Measurements from ENCODE around the gene CTNNAL1. TPM values are rescaled to one million over a fixed set of nuclear protein-coding genes. Genes with fewer than 3 reads are reported as not detected.

The CTNNAL1 gene
- total and polyA plus RNA-seq, 9 of the 15 experiments (the other 6 are each of a cell fraction or from before 2014, with no cell fraction given) = 23.2 to 78.0 (median 46.7) TPM

DNA sequence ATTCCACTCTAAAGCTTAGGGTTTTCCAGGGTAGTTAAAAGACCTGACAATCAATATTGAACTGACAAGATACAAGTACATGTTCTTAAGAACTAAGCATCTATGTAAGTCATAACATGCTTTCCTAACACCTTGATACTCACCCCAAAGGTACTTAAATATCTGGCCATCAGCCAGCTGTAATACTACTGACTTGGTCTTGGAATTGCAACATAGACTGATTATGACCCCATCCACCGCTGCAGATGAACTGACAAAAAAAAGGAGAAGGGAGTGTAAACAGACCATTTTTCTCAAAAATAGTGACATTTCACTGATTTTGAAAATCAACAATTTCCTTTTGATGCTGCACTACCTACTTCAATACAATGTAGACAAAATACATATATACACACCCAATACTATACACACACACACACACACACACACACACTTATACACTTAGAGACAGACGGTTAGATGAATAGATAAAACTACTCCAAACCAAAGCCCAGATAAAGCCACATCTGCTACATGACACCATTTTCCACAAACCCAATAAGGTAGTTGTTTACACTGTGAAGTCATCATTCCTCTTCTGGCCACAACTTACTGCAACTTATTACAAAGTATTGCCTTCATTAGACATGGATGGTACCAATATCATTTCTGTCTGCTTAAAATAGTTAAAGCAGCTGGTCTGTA is 109.7 kb downstream of the CTNNAL1 start (continued):
- no peak for TF ChIP-seq BRD9 (IDR thresholded peaks at IDR 0.05; ENCODE audit: low read depth, partially characterized antibody)
- TF ChIP-seq SRF (CRISPR knock-in tag; IDR thresholded peaks at IDR 0.05) = peak in 1 of 2 experiments; percentile 73; a peak in 1 of 4 replicates
- no peak for TF ChIP-seq SRSF9 (IDR thresholded peaks at IDR 0.05; ENCODE audit: borderline replicate concordance, low read depth, low read length)
- no peak for TF ChIP-seq PTRF (tag; IDR thresholded peaks at IDR 0.05)
- TF ChIP-seq, protein P1, sequence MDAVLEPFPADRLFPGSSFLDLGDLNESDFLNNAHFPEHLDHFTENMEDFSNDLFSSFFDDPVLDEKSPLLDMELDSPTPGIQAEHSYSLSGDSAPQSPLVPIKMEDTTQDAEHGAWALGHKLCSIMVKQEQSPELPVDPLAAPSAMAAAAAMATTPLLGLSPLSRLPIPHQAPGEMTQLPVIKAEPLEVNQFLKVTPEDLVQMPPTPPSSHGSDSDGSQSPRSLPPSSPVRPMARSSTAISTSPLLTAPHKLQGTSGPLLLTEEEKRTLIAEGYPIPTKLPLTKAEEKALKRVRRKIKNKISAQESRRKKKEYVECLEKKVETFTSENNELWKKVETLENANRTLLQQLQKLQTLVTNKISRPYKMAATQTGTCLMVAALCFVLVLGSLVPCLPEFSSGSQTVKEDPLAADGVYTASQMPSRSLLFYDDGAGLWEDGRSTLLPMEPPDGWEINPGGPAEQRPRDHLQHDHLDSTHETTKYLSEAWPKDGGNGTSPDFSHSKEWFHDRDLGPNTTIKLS (IDR thresholded peaks at IDR 0.05; ENCODE audit: borderline replicate concordance, low read depth) = no peak
- TF ChIP-seq ZNF561 (CRISPR knock-in tag; conservative IDR thresholded peaks at IDR 0.05) = no peak
- TF ChIP-seq, protein P2, sequence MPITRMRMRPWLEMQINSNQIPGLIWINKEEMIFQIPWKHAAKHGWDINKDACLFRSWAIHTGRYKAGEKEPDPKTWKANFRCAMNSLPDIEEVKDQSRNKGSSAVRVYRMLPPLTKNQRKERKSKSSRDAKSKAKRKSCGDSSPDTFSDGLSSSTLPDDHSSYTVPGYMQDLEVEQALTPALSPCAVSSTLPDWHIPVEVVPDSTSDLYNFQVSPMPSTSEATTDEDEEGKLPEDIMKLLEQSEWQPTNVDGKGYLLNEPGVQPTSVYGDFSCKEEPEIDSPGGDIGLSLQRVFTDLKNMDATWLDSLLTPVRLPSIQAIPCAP (CRISPR knock-in tag; IDR thresholded peaks at IDR 0.05; ENCODE audit: borderline replicate concordance) = no peak
- no peak for TF ChIP-seq KDM4B (IDR thresholded peaks at IDR 0.05; ENCODE audit: borderline replicate concordance in 2 of 2, low read depth in 1 of 2)
- TF ChIP-seq ZNF764 (CRISPR knock-in tag; IDR thresholded peaks at IDR 0.05; ENCODE audit: low read depth) = no peak
- no peak for TF ChIP-seq TCFL5 (CRISPR knock-in tag; conservative IDR thresholded peaks at IDR 0.05)
- no peak for TF ChIP-seq COPS2 (conservative IDR thresholded peaks at IDR 0.05)
- no peak for TF ChIP-seq RBBP5 (IDR thresholded peaks at IDR 0.05; ENCODE audit: borderline replicate concordance, insufficient read depth, low read length, poor library complexity, severe bottlenecking)
- TF ChIP-seq, protein P3, sequence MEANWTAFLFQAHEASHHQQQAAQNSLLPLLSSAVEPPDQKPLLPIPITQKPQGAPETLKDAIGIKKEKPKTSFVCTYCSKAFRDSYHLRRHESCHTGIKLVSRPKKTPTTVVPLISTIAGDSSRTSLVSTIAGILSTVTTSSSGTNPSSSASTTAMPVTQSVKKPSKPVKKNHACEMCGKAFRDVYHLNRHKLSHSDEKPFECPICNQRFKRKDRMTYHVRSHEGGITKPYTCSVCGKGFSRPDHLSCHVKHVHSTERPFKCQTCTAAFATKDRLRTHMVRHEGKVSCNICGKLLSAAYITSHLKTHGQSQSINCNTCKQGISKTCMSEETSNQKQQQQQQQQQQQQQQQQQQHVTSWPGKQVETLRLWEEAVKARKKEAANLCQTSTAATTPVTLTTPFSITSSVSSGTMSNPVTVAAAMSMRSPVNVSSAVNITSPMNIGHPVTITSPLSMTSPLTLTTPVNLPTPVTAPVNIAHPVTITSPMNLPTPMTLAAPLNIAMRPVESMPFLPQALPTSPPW (CRISPR knock-in tag; IDR thresholded peaks at IDR 0.05) = peak; percentile 48; the same call in 1 of the 2 replicates
- TF ChIP-seq OTX1 (CRISPR knock-in tag; IDR thresholded peaks at IDR 0.05) = peak; percentile 59; the same call in 1 of the 2 replicates
- TF ChIP-seq, protein P4, sequence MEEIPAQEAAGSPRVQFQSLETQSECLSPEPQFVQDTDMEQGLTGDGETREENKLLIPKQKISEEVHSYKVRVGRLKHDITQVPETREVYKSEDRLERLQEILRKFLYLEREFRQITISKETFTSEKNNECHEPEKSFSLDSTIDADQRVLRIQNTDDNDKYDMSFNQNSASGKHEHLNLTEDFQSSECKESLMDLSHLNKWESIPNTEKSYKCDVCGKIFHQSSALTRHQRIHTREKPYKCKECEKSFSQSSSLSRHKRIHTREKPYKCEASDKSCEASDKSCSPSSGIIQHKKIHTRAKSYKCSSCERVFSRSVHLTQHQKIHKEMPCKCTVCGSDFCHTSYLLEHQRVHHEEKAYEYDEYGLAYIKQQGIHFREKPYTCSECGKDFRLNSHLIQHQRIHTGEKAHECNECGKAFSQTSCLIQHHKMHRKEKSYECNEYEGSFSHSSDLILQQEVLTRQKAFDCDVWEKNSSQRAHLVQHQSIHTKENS (CRISPR knock-in tag; IDR thresholded peaks at IDR 0.05) = no peak
- no peak for TF ChIP-seq FOS (IDR thresholded peaks at IDR 0.05; ENCODE audit: extremely low read depth, insufficient read length)
- no peak for TF ChIP-seq HDAC8 (tag; IDR thresholded peaks at IDR 0.05)
- TF ChIP-seq, protein P5, sequence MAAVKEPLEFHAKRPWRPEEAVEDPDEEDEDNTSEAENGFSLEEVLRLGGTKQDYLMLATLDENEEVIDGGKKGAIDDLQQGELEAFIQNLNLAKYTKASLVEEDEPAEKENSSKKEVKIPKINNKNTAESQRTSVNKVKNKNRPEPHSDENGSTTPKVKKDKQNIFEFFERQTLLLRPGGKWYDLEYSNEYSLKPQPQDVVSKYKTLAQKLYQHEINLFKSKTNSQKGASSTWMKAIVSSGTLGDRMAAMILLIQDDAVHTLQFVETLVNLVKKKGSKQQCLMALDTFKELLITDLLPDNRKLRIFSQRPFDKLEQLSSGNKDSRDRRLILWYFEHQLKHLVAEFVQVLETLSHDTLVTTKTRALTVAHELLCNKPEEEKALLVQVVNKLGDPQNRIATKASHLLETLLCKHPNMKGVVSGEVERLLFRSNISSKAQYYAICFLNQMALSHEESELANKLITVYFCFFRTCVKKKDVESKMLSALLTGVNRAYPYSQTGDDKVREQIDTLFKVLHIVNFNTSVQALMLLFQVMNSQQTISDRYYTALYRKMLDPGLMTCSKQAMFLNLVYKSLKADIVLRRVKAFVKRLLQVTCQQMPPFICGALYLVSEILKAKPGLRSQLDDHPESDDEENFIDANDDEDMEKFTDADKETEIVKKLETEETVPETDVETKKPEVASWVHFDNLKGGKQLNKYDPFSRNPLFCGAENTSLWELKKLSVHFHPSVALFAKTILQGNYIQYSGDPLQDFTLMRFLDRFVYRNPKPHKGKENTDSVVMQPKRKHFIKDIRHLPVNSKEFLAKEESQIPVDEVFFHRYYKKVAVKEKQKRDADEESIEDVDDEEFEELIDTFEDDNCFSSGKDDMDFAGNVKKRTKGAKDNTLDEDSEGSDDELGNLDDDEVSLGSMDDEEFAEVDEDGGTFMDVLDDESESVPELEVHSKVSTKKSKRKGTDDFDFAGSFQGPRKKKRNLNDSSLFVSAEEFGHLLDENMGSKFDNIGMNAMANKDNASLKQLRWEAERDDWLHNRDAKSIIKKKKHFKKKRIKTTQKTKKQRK (IDR thresholded peaks at IDR 0.05; ENCODE audit: borderline replicate concordance, low read depth, low read length) = no peak
